HG03066 (cell line): Measurements from ENCODE around the gene PLBD2.

Experiments used
- ATAC-seq: cut with Tn5 transposase; IDR thresholded peaks from one replicate; pipeline ENCODE4 v1.9.1; 2021; ENCODE audit warnings: low read depth; ENCODE audit not compliant: unreplicated experiment

Gene PLBD2

DNA sequence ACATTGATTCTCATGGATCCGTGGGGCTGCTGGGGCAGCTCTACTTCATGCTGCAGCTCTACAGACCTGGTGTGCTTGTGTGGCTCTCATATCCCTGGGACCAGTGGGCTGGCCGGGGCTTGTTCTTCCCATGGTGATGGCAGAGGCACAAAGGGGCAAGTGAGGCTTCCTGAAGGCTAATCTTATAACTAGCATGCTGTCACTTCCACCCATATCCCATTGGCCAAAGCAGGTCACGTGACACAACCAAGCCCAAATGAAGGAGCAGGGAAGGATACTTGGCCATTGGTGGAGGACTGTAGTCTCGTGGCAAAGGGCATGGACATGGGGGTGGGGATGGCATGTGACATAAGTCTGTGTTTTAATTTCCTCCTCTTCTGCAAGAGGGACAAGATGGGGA is 9.9 kb downstream of the PLBD2 start:
- ATAC-seq, result no peak

DNA sequence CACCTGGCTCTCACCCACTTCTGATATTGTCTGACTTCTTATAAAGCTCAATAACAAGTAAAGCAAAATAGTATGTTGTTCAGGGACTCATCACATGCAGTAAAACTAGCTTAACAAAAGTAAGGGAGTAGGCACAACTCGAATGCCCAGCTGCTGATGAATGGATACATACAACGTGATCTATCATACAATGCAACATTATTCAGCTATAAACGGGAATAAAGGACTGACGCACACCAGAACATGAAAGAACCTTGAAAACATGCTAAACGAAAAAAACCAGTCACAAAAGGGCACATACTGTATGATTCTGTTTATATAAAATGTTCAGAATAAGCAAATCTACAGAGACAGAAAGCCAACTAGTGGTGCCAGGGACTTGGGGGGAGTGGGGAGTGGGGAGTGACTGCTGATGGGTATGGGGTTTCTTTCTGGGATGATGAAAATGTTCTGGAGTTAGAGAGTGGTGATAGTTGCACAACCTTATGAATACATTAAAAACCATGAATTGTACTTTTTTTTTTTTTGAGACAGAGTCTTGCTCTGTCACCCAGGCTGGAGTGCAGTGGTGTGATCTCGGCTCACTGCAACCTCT is 11.1 kb downstream of the PLBD2 start:
- ATAC-seq, result no peak

- no peak for ATAC-seq
These were observed 12.7 kb downstream of the PLBD2 start for GRCh38 chr12:113370923-113371682.

DNA sequence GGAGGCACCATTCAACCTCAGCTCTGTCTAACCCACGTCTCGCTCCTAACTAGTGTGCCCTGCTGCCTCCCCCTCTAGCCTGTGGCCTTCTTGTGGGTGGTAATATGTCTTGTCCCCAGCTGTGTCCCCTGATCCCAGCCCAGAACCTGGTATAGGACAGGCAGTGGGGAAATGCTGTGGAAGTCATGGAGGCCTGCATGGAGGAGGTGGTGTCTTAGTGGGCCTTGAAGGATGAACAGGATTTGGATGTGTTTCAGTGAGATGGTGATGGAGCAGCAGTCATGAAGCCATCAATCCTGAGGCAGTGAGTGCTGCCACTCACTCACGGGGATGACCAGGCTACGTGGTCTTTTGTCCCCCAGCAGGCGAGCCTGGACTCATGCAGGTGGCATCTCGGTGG is 13.4 kb downstream of the PLBD2 start:
- ATAC-seq, result no peak

- no peak for ATAC-seq
These were observed 14.0 kb downstream of the PLBD2 start for GRCh38 chr12:113372371-113372770.

DNA sequence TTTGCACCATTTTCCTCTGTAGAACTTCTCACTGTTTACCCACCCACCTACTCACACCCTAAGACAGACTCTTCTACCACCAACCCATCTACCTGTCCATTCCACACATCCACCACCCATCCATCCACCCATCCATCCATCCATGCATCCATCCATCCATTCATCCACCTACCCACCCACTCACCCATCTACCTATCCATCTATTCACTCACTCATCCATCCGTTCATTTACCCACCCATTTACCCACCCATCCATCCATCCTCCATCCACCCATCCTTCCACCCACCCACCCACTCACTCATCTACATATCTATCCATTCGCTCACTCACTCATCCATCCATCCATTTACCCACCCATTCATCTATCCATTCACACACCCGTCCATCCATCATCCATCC is 15.1 kb downstream of the PLBD2 start:
- no peak for ATAC-seq

DNA sequence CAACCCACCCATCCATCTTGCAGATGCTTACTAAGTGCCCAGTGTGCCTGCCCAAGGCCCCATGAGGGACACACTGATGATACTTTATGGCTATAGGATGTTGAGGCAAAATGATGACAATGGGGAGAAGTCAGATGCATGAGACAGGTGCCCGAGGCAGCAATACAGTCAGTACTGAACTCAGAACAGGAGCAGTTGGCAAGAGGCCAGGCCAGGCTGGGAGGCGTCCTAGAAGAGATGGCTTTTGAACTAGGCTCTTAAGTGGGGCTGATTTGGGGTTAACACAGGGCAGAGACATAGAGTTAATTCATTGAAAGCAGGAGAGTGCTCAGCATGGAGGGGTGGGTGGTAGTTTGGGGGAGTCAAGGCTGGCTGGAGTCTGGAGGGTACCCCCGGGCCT is 15.6 kb downstream of the PLBD2 start:
- no peak for ATAC-seq

DNA sequence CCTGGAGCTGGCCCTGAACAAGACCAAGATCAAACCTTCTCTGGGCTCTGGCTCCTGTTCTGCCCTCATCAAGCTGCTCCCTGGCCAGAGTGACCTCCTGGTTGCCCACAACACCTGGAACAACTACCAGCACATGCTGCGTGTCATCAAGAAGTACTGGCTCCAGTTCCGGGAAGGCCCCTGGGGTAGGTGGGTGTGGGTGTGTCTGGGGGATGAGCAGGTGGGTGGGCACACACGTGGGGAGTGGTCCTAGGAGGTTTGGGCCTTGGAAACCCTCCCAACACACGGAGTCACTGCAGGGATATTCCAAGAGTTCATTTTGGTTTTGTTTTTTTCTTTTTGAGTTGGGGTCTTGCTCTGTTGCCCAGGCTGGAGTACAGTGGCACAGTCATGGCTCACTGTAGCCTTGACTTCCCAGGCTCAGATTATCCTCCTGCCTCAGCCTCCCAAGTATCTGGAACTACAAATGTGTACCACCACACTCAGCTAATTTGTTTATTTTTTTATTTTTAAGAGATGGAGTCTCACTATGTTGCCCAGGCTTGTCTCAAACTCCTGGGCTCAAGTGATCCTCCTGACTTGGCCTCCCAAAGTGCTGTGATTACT is 16.5 kb downstream of the PLBD2 start:
- ATAC-seq, result no peak

DNA sequence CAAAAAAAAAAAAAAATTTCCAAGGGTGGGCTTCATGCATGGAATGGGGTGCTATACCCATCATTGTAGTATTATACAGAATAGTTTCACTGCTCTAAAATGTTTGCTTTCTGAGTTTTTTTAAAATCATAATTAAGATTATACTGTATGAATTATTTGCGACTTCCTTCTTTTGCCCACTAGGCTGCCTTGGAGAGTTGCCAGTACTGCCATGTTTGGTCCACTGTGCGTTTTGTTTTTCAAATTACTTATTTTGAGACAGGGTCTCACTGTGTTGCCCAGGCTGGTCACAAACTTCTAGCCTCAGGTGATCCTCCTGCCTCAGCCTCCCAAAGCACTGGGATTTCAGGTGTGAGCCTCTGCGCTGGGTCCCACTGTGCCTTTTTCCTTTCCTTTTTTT is 19.9 kb downstream of the PLBD2 start:
- no peak for ATAC-seq

DNA sequence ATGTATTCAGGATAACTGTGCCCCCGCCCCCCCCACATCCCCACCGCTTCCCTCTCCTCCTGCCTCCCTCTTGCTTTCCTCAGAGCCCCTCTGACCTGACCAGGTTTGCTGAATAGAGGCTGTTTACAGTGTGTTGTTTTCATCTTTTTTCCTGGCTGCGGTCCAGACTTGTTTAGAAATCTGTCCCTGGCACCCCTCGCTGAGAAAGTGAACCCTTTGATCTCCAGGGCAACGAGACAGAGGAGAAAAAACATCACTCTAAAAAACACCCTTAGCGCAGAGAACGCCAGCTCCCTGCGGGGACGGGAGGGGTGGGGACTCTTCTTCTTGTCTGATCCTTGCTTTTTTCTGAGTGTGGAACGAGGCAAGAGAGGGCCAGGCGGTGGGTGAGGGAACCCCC is 22.8 kb downstream of the PLBD2 start:
- ATAC-seq, result no peak

GRCh38 chr12:113382206-113382605 is 23.8 kb downstream of the PLBD2 start:
- ATAC-seq, result no peak

DNA sequence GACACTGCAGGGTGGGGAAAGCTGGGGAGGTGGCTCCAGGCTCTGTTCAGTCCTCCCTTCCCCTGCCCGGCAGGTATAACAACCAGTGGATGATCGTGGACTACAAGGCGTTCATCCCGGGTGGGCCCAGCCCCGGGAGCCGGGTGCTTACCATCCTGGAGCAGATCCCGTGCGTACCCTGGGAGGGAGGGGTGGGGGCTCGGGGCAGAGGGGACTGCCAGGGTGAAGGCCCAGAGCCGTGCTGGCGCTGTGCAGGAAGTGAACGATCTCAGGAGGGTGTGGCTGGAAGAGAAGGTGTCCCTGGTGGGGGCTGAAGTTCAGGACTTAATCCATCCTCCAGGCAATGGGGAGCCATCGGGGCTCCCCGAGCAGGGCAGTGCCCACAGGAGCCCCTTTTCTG is 26.4 kb downstream of the PLBD2 start:
- ATAC-seq, result no peak

- no peak for ATAC-seq
These were observed 27.0 kb downstream of the PLBD2 start for GRCh38 chr12:113385282-113385882.

DNA sequence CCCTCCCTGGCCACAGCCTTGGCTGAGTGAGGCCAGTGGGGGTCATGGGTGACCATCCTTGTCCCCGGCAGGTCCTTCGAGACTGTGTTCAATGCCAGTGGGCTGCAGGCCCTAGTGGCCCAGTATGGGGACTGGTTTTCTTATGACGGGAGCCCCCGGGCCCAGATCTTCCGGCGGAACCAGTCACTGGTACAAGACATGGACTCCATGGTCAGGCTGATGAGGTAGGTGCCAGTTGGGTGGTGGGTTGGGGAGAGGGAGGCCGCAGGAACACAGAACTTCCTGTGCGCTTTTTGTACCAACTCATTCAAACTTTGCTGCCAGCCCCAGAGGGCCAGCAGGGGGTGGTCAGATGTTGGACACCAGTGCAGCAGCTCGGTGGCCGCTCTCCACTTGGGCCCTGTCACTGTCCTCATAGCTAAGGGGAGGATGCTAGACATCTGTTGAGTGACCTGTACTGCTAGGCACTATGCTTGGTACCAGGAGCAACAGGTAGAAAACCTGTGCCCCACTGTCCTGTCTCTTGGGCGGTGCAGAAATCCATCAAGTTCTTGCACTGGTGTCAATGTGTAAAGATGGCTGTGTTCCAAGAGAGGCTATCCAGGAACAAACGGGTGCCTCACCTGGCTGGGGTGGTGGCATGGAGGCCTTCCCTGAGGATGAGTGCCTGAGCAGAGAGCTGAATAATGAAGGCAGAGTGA is 28.6 kb downstream of the PLBD2 start:
- no peak for ATAC-seq

DNA sequence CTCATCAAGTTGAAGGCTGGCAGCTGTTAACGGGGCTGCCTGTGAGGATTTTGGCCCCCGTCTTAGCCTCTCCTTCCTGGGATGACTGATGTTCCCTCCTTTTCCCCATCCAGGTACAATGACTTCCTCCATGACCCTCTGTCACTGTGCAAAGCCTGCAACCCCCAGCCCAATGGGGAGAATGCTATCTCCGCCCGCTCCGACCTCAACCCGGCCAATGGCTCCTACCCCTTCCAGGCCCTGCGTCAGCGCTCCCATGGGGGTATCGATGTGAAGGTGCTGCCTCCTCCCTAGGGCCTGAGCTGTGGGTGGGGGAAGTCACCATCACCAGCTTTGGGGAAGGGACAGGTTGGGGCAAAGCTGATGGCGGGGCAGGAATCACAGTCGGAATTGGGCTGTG is 29.2 kb downstream of the PLBD2 start:
- no peak for ATAC-seq

GRCh38 chr12:113388351-113388750 is 30.0 kb downstream of the PLBD2 start:
- ATAC-seq, result no peak

DNA sequence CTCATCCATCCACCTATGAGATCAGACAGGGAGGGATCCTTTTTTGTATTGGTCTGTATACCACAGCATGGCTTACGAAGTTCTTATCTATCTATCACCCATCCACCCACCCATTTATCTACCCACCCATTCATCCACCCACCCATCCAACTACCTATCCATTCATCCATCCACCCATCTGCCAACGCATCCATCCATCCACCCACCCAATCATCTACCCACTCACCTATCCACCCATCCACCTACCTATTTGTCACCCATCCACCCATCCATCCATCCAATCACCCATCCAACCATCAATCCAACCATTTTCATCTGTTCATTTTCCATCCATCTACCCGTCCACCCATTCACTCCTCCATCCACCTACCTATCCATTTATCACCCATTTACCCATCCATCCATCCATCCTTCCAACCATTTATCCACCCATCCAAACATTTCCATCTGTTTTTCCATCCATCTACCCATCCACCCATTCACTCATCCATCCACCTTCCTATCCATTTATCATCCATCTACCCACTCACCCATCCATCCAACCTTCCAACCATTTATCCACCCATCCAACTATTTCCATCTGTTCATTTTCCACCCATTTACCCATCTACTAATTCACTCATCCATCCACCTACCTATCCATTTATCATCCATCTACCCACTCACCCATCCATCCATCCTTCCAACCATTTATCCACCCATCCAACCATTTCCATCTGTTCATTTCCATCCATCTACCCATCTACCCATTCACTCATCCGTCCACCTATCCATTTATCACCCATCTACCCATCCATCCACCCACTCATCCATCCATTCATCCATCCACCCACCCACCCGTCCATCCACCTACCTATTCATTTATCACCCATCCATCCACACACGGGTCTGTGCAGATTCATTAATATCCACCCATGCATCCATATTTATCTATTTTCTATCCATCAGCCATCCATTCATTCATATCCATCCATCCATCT is 32.0 kb downstream of the PLBD2 start:
- ATAC-seq, result no peak

- ATAC-seq, result no peak
These were observed 32.8 kb downstream of the PLBD2 start for GRCh38 chr12:113391145-113391544.

DNA sequence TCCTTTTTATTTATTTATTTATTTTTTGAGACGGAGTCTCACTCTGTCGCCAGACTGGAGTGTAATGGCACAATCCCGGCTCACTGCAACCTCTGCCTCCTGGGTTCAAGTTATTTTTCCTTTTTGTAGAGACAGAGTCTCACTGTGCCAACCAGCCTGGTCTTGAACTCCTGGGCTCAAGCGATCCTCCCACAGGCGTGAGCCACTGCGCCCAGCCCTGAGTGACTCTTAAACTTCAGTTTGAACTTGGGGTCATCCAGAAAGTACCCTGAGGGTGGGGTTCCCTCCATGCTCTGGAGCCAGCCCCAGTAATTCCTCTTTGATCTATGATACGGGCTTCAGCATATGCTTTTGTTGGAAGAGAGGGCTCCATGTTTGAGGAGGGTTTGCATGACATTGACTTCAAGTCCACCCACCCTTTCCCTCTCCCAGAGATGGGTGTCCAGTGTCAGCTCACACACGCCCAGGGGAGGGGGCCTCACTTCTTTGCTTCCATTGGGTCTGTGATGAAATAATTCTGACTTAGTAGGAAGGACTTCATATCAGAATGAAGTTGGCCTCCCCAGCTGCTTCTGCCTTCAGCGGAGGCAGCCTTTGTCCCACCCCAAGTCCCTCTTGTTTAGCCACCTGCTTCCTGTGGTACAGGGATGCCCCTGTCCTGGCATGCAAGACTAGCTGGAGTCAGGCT is 33.4 kb downstream of the PLBD2 start:
- ATAC-seq, result no peak
